Fibroblast of skin of abdomen (primary cell): ENCODE measurements around the gene TBCK.
"Not testable (repeated sequence)": the region's sequence is repeated elsewhere in the genome, so short reads cannot be mapped to it uniquely, and the experiment has no call there.

Source experiments
- DNase-seq: peaks from one replicate; pipeline ENCODE4 v3.0.0-alpha.2; 2013

Gene TBCK

GRCh38 chr4:106321168-106321567 is 5.2 kb upstream of the TBCK start:
- DNase-seq = not testable (repeated sequence)

- no peak for DNase-seq
Observed at GRCh38 chr4:106320235-106320634, 4.2 kb upstream of the TBCK start.

- DNase-seq = no peak
Observed at GRCh38 chr4:106318511-106318910, 2.5 kb upstream of the TBCK start.

- no peak for DNase-seq
Observed at GRCh38 chr4:106317815-106318214, 1.8 kb upstream of the TBCK start.

- no peak for DNase-seq
Observed at GRCh38 chr4:106316773-106317409, 882 bp upstream of the TBCK start.

GRCh38 chr4:106315476-106315967 is 487 bp downstream of the TBCK start:
- DNase-seq = peak; percentile 29

GRCh38 chr4:106314960-106315359 is 1.0 kb downstream of the TBCK start:
- DNase-seq = no peak

- no peak for DNase-seq
Observed at GRCh38 chr4:106312997-106313522, 2.9 kb downstream of the TBCK start.

- DNase-seq = peak; percentile 79
Observed at GRCh38 chr4:106312377-106312776, 3.6 kb downstream of the TBCK start.

- DNase-seq = no peak
Observed at GRCh38 chr4:106306561-106306960, 9.4 kb downstream of the TBCK start.

- no peak for DNase-seq
Observed at GRCh38 chr4:106305435-106306055, 10.5 kb downstream of the TBCK start.

- DNase-seq = no peak
Observed at GRCh38 chr4:106304632-106305031, 11.4 kb downstream of the TBCK start.

GRCh38 chr4:106303548-106304281 is 12.3 kb downstream of the TBCK start:
- no peak for DNase-seq

GRCh38 chr4:106302062-106302438 is 14.0 kb downstream of the TBCK start:
- DNase-seq = no peak

GRCh38 chr4:106301393-106302061 is 14.5 kb downstream of the TBCK start:
- peak; percentile 54 for DNase-seq

GRCh38 chr4:106299977-106300376 is 16.0 kb downstream of the TBCK start:
- DNase-seq = no peak

GRCh38 chr4:106297245-106298035 is 18.6 kb downstream of the TBCK start:
- no peak for DNase-seq

GRCh38 chr4:106294062-106294461 is 21.9 kb downstream of the TBCK start:
- no peak for DNase-seq

- no peak for DNase-seq
Observed at GRCh38 chr4:106291678-106292077, 24.3 kb downstream of the TBCK start.

GRCh38 chr4:106289737-106290136 is 26.3 kb downstream of the TBCK start:
- no peak for DNase-seq

GRCh38 chr4:106287353-106287969 is 28.5 kb downstream of the TBCK start:
- peak; percentile 87 for DNase-seq

GRCh38 chr4:106286611-106287010 is 29.4 kb downstream of the TBCK start:
- no peak for DNase-seq
